HEK293 (cell line): ENCODE results near the gene TAPBP.
A peak's percentile ranks its signal among the peaks of the same experiment; 100 is the strongest.

ENCODE experiments used
- CTCF ChIA-PET: fragments of 350-600 bp; formaldehyde crosslinking; extraction: SDS; loops from one replicate; lab custom pipeline; 2021; ENCODE audit warnings: antibody characterized with exemption; lab: Yijun Ruan, JAX
- POLR2A ChIA-PET: fragments of 300-600 bp; formaldehyde crosslinking; extraction: SDS; loops from one replicate; lab custom pipeline; 2020; ENCODE audit warnings: antibody characterized with exemption, inconsistent platforms; lab: Yijun Ruan, JAX
- H3K27ac ChIP-seq: fragments of 200-500 bp; sonication (Bioruptor generic); 2 replicates; pipeline ENCODE4 v1.5.1; 2014; ENCODE audit warnings: low read depth, low read length, control low read depth, inconsistent platforms; ENCODE audit errors: extremely low read depth
- H3K36me3 ChIP-seq, 2 experiments: fragments of 200-500 bp in 1 of 2; sonication (Bioruptor generic) in 1 of 2; 1 replicate in 1 of 2; 2 replicates in 1 of 2; pipeline ENCODE4 v1.5.1; 2014 to 2017; ENCODE audit warnings: inconsistent platforms in 2 of 2, low read length in 2 of 2; ENCODE audit not compliant: control insufficient read depth in 2 of 2, insufficient read depth in 1 of 2
- H3K4me1 ChIP-seq: fragments of 200-500 bp; sonication (Bioruptor generic); 2 replicates; pipeline ENCODE4 v1.5.1; 2014; ENCODE audit warnings: mild to moderate bottlenecking, low read length, inconsistent platforms; ENCODE audit not compliant: control insufficient read depth, insufficient read depth
- H3K4me3 ChIP-seq: 2 replicates; pipeline ENCODE4 v1.5.1; 2011; ENCODE audit warnings: low read depth, mild to moderate bottlenecking, control low read depth, low read length, moderate library complexity
- H3K9me3 ChIP-seq: fragments of 200-500 bp; sonication (Bioruptor generic); 2 replicates; pipeline ENCODE4 v1.5.1; 2014; ENCODE audit warnings: low read depth, low read length, inconsistent platforms; ENCODE audit not compliant: control insufficient read depth, insufficient read depth
- IKZF3 ChIP-seq: fragments of 450-650 bp; IDR thresholded peaks from 2 replicates; pipeline ENCODE4 v1.5.0; 2018; ENCODE audit warnings: missing biosample characterization, mild to moderate bottlenecking, missing genetic modification characterization, moderate library complexity
- KLF9 ChIP-seq: fragments of 450-650 bp; formaldehyde crosslinking; IDR thresholded peaks from 2 replicates; pipeline ENCODE4 v1.5.1; 2016; ENCODE audit warnings: missing biosample characterization, missing genetic modification characterization, low read depth
- MYNN ChIP-seq: fragments of 450-650 bp; formaldehyde crosslinking; IDR thresholded peaks from 2 replicates; pipeline ENCODE4 v1.5.1; 2016; ENCODE audit warnings: missing biosample characterization, missing genetic modification characterization, borderline replicate concordance
- MZF1 ChIP-seq: fragments of 450-650 bp; formaldehyde crosslinking; IDR thresholded peaks from 2 replicates; pipeline ENCODE4 v1.5.1; 2017; ENCODE audit warnings: missing biosample characterization, missing genetic modification characterization, borderline replicate concordance
- REST ChIP-seq: fragments of 450-650 bp; formaldehyde crosslinking; IDR thresholded peaks from 2 replicates; pipeline ENCODE4 v1.5.1; 2016; ENCODE audit warnings: missing biosample characterization, missing genetic modification characterization
- SP2 ChIP-seq: fragments of 450-650 bp; formaldehyde crosslinking; IDR thresholded peaks from 2 replicates; pipeline ENCODE4 v1.5.1; 2016; ENCODE audit warnings: missing biosample characterization, missing genetic modification characterization
- ZBTB21 ChIP-seq: fragments of 450-650 bp; formaldehyde crosslinking; IDR thresholded peaks from 2 replicates; pipeline ENCODE4 v1.5.1; 2017; ENCODE audit warnings: missing biosample characterization, missing genetic modification characterization
- ZBTB26 ChIP-seq: fragments of 450-650 bp; formaldehyde crosslinking; optimal IDR thresholded peaks from 2 replicates; pipeline ENCODE3; 2016; ENCODE audit warnings: missing biosample characterization, mild to moderate bottlenecking, missing genetic modification characterization
- ZBTB8A ChIP-seq: fragments of 450-650 bp; formaldehyde crosslinking; IDR thresholded peaks from 2 replicates; pipeline ENCODE4 v1.5.1; 2016; ENCODE audit warnings: missing biosample characterization, missing genetic modification characterization
- ZFP41 ChIP-seq: fragments of 450-650 bp; formaldehyde crosslinking; IDR thresholded peaks from 2 replicates; pipeline ENCODE4 v1.5.1; 2016; ENCODE audit warnings: missing biosample characterization, missing genetic modification characterization, borderline replicate concordance
- ZIC2 ChIP-seq: fragments of 450-650 bp; formaldehyde crosslinking; IDR thresholded peaks from 2 replicates; pipeline ENCODE4 v1.5.1; 2016; ENCODE audit warnings: missing biosample characterization, missing genetic modification characterization
- ZNF121 ChIP-seq: fragments of 450-650 bp; formaldehyde crosslinking; IDR thresholded peaks from 2 replicates; pipeline ENCODE4 v1.5.1; 2016; ENCODE audit warnings: missing biosample characterization, missing genetic modification characterization
- ZNF2 ChIP-seq: fragments of 450-650 bp; formaldehyde crosslinking; IDR thresholded peaks from 2 replicates; pipeline ENCODE4 v1.5.1; 2016; ENCODE audit warnings: missing biosample characterization, missing genetic modification characterization
- ZNF324 ChIP-seq: fragments of 450-650 bp; formaldehyde crosslinking; IDR thresholded peaks from 2 replicates; pipeline ENCODE4 v1.5.1; 2016; ENCODE audit warnings: missing biosample characterization, missing genetic modification characterization
- ZNF341 ChIP-seq: fragments of 450-650 bp; formaldehyde crosslinking; IDR thresholded peaks from 2 replicates; pipeline ENCODE4; 2016; ENCODE audit warnings: low read depth, missing biosample characterization, missing genetic modification characterization
- ZNF366 ChIP-seq: fragments of 450-650 bp; formaldehyde crosslinking; conservative IDR thresholded peaks from 2 replicates; pipeline ENCODE4 v1.5.1; 2016; ENCODE audit warnings: missing biosample characterization, missing genetic modification characterization
- ZNF394 ChIP-seq: fragments of 450-650 bp; formaldehyde crosslinking; IDR thresholded peaks from 2 replicates; pipeline ENCODE4 v1.5.1; 2016; ENCODE audit warnings: missing biosample characterization, missing genetic modification characterization, mild to moderate bottlenecking, moderate library complexity, borderline replicate concordance
- ZNF585B ChIP-seq: fragments of 450-650 bp; formaldehyde crosslinking; IDR thresholded peaks from 2 replicates; pipeline ENCODE4 v1.5.1; 2016; ENCODE audit warnings: missing biosample characterization, missing genetic modification characterization
- ZNF626 ChIP-seq: fragments of 450-650 bp; sonication (Bioruptor Pico); formaldehyde crosslinking; IDR thresholded peaks from 2 replicates; pipeline ENCODE4 v1.5.1; 2018; ENCODE audit warnings: missing biosample characterization, missing genetic modification characterization, inconsistent platforms
- ZNF629 ChIP-seq: fragments of 450-650 bp; formaldehyde crosslinking; IDR thresholded peaks from 2 replicates; pipeline ENCODE4 v1.5.1; 2017; ENCODE audit warnings: missing biosample characterization, missing genetic modification characterization
- ZNF639 ChIP-seq: fragments of 450-650 bp; formaldehyde crosslinking; IDR thresholded peaks from 2 replicates; pipeline ENCODE4 v1.5.1; 2016; ENCODE audit warnings: missing biosample characterization, missing genetic modification characterization
- ZNF654 ChIP-seq: fragments of 450-650 bp; formaldehyde crosslinking; IDR thresholded peaks from 2 replicates; pipeline ENCODE4 v1.5.1; 2016; ENCODE audit warnings: low read depth, missing biosample characterization, missing genetic modification characterization
- ZNF664 ChIP-seq: fragments of 450-650 bp; formaldehyde crosslinking; IDR thresholded peaks from 2 replicates; pipeline ENCODE4 v1.5.1; 2016; ENCODE audit warnings: missing biosample characterization, missing genetic modification characterization
- TF ChIP-seq, protein P1 (sequence below): fragments of 450-650 bp; formaldehyde crosslinking; IDR thresholded peaks from 2 replicates; pipeline ENCODE4 v1.5.1; 2016; ENCODE audit warnings: missing biosample characterization, missing genetic modification characterization
- TF ChIP-seq, protein P2 (sequence below): fragments of 450-650 bp; formaldehyde crosslinking; IDR thresholded peaks from 2 replicates; pipeline ENCODE4 v1.5.1; 2016; ENCODE audit warnings: missing biosample characterization, missing genetic modification characterization

The TAPBP gene

DNA sequence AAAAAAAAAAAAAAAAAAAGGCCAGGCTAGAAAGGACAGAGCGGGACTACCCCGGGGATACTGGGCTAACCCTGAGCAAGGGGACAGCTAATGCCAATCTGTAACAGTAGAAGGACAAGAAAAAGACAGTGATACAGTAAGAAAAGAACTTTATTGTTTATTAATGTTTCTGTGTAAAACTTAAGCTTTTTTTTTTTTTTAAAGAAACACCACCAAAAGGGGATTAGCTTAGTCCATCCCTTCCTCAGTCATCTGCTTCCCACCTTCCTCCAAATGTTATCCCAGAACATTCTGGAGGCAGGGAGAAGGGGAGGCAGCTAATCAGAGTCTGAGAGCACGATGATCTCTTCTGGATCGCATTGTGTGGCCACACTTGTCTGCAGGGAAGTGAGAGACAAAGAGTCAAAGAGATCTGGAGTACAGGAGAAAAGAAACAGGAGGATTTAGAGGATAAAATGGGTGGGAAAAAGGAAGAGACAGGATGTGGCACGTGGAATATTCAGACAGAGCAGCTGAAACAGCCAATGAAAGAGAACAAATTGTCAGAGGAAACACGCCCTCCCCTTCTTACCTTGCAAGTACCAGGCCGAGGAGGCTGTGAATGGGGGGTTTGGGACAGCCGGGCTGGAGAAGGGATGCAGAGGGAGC, 4.7 kb upstream of the TAPBP start:
- H3K36me3 ChIP-seq = peaks cover 14 to 41% of the 10 kb centered on the region in 2 experiments
- H3K27ac ChIP-seq = peak overlapping the region; percentile 35
- POLR2A ChIA-PET = interaction anchor here (0.6 to 3.3 kb wide), 21 partner anchors 11 to 347 kb away, joined by 3 to 57 read pairs (median 6); partner anchors contain the start of genes B3GALT4, CUTA, PFDN6 and PHF1

GRCh38 chr6:33317669-33318425, 4.0 kb upstream of the TAPBP start, which contains the start of gene ZBTB22:
ZBTB22 (minus strand) TSS chr6:33317744; CDS start chr6:33316916, 828 bp downstream.
- Histone ChIP-seq H3K36me3 (peaks cover 14 to 41% of the 10 kb centered on the region in 2 experiments), H3K4me3 (peak within 1 kb of the TSS; percentile 58), H3K9me3 (no peaks in the 10 kb centered on the region), H3K27ac (peak within 1 kb of the TSS; percentile 35), H3K4me1 (peaks cover 25% of the 10 kb centered on the region)
- ChIA-PET CTCF (interaction anchor here (0.6 to 2.9 kb wide), 13 partner anchors 14 to 272 kb away, joined by 3 to 21 read pairs (median 5); partner anchors contain the start of genes B3GALT4 and RGL2), POLR2A (interaction anchor here (0.5 to 3.3 kb wide), 35 partner anchors 8 to 1652 kb away, joined by 3 to 57 read pairs (median 5); partner anchors contain the start of genes B3GALT4, CSNK2B, CUTA and KIFC1)
- TF ChIP-seq ZNF585B (tag by site-specific recombination) = no peak
- peak; percentile 69 for TF ChIP-seq ZBTB21 (tag by site-specific recombination)
- peak; percentile 80 for TF ChIP-seq ZNF629 (tag by site-specific recombination)
- peak; percentile 78 for TF ChIP-seq ZNF341 (tag by site-specific recombination)
- peak; percentile 52 for TF ChIP-seq KLF9
- 0 out of 2 replicates have a peak, but pooled peaks have one; percentile 35 for TF ChIP-seq REST (tag by site-specific recombination)
- peak; percentile 98 for TF ChIP-seq ZBTB8A (tag by site-specific recombination)
- no peak for TF ChIP-seq ZNF626 (tag by site-specific recombination)
- TF ChIP-seq ZNF664 (tag by site-specific recombination) = 0 out of 2 replicates have a peak, but pooled peaks have one; percentile 41
- peak; percentile 56; the same call in 1 of the 2 replicates for TF ChIP-seq ZNF324 (tag by site-specific recombination)
- TF ChIP-seq ZBTB26 (tag by site-specific recombination) = peak; percentile 28

More for the DNA sequence above, 4.7 kb upstream of the TAPBP start:
- peak; percentile 25; the same call in 1 of the 2 replicates for TF ChIP-seq ZNF366
- TF ChIP-seq MYNN (tag by site-specific recombination) = no peak
- TF ChIP-seq, protein P1, sequence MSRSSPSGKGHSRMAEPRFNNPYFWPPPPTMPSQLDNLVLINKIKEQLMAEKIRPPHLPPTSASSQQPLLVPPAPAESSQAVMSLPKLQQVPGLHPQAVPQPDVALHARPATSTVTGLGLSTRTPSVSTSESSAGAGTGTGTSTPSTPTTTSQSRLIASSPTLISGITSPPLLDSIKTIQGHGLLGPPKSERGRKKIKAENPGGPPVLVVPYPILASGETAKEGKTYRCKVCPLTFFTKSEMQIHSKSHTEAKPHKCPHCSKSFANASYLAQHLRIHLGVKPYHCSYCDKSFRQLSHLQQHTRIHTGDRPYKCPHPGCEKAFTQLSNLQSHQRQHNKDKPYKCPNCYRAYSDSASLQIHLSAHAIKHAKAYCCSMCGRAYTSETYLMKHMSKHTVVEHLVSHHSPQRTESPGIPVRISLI = peak; percentile 99
- TF ChIP-seq ZNF341 (tag by site-specific recombination) = no peak
- no peak for TF ChIP-seq ZNF394
- TF ChIP-seq ZNF654 (tag by site-specific recombination) = no peak
- TF ChIP-seq ZFP41 (tag by site-specific recombination) = no peak
- TF ChIP-seq SP2 (tag by site-specific recombination) = peak; percentile 51
- peak; percentile 93 for TF ChIP-seq ZNF585B (tag by site-specific recombination)
- TF ChIP-seq IKZF3 (tag by site-specific recombination) = peak; percentile 26; the same call in 1 of the 2 replicates
- TF ChIP-seq ZIC2 (tag by site-specific recombination) = 0 out of 2 replicates have a peak, but pooled peaks have one; percentile 14
- TF ChIP-seq, protein P2, sequence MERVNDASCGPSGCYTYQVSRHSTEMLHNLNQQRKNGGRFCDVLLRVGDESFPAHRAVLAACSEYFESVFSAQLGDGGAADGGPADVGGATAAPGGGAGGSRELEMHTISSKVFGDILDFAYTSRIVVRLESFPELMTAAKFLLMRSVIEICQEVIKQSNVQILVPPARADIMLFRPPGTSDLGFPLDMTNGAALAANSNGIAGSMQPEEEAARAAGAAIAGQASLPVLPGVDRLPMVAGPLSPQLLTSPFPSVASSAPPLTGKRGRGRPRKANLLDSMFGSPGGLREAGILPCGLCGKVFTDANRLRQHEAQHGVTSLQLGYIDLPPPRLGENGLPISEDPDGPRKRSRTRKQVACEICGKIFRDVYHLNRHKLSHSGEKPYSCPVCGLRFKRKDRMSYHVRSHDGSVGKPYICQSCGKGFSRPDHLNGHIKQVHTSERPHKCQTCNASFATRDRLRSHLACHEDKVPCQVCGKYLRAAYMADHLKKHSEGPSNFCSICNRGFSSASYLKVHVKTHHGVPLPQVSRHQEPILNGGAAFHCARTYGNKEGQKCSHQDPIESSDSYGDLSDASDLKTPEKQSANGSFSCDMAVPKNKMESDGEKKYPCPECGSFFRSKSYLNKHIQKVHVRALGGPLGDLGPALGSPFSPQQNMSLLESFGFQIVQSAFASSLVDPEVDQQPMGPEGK (tag by site-specific recombination) = 0 out of 2 replicates have a peak, but pooled peaks have one; percentile 5
- peak; percentile 52; the same call in 1 of the 2 replicates for TF ChIP-seq ZNF121
- 0 out of 2 replicates have a peak, but pooled peaks have one; percentile 7 for TF ChIP-seq ZBTB21 (tag by site-specific recombination)
- TF ChIP-seq MZF1 (tag by site-specific recombination) = peak; percentile 87; the same call in 1 of the 2 replicates
- peak; percentile 7; the same call in 1 of the 2 replicates for TF ChIP-seq ZNF2 (tag by site-specific recombination)
- 0 out of 2 replicates have a peak, but pooled peaks have one; percentile 0 for TF ChIP-seq ZNF639 (tag by site-specific recombination)
- TF ChIP-seq, all 188 proteins: peak for 12
- H3K4me3 ChIP-seq = peak overlapping the region; percentile 58
- no peaks in the 10 kb centered on the region for H3K9me3 ChIP-seq
- CTCF ChIA-PET = interaction anchor here (0.6 to 2.9 kb wide), 14 partner anchors 13 to 271 kb away, joined by 3 to 21 read pairs (median 4); partner anchors contain the start of genes B3GALT4 and RGL2
- H3K4me1 ChIP-seq = peaks cover 25% of the 10 kb centered on the region
